ENCODE data around the gene ACY1. TPM values are rescaled to one million over a fixed set of nuclear protein-coding genes. Genes with fewer than 3 reads are reported as not detected.
"Not testable (repeated sequence)": the region's sequence is repeated elsewhere in the genome, so short reads cannot be mapped to it uniquely, and the experiment has no call there.

Gene ACY1
- polyA plus RNA-seq, 2 of the 4 experiments (the other 2 are of a cell fraction), result 20.7 to 21.1 TPM

GRCh38 chr3:51988286-51989146, 5.2 kb downstream of the ACY1 start:
- WGBS (ENCODE audit: missing lambda C conversion rate), result 89% methylated on average over 15 of the region's 15 CpGs
- POLR2A ChIA-PET, result no interaction called here
- FAIRE-seq, result no peak

GRCh38 chr3:51990501-51990971, 7.2 kb downstream of the ACY1 start:
- H3K4me1 ChIP-seq, result peaks cover 40% of the 10 kb centered on the region
- WGBS (ENCODE audit: missing lambda C conversion rate), result 100% methylated on average over 2 of the region's 38 CpGs
- H3K4me3 ChIP-seq; H3K9me3 ChIP-seq; ATAC-seq; FAIRE-seq; DNase-seq (ENCODE audit: low read depth in 1 of 2, low spot score in 1 of 2); H3K4me2 ChIP-seq; H3K27ac ChIP-seq: not testable (repeated sequence)
- ChIA-PET CTCF (interaction anchor here (0.8 to 2.7 kb wide), 2 partner anchors 8 to 16 kb away, joined by 3 to 11 read pairs; no protein-coding TSS in a partner anchor), POLR2A (interaction anchor here (3.4 kb wide), 1 partner anchor 7 kb away, joined by 14 read pairs; the partner anchor contains the start of gene ACY1)

More at GRCh38 chr3:51988286-51989146, 5.2 kb downstream of the ACY1 start:
- DNase-seq (ENCODE audit: low read depth in 1 of 2, low spot score in 1 of 2) (no peak), ATAC-seq (peak; percentile 13 to 15; a peak in 4 of 6 replicates)
- Histone ChIP-seq H3K4me1 (peaks cover 38% of the 10 kb centered on the region), H3K4me3 (no peak overlapping the region), H3K4me2 (no peak overlapping the region), H3K9me3 (no peaks in the 10 kb centered on the region), H3K27ac (no peak overlapping the region)
- no peak for TF ChIP-seq EHF (CRISPR knock-in tag; IDR thresholded peaks at IDR 0.05)
- 0 out of 2 replicates have a peak, but pooled peaks have one; percentile 23 for TF ChIP-seq POLR2AphosphoS2 (conservative IDR thresholded peaks at IDR 0.05; ENCODE audit: low read length)
- CTCF ChIA-PET, result interaction anchor here (1.0 to 4.1 kb wide), 2 partner anchors 14 to 46 kb away, joined by 3 to 19 read pairs; partner anchors contain the start of genes ABHD14A, ABHD14B and PARP3

GRCh38 chr3:51992017-51992682, 8.8 kb downstream of the ACY1 start:
- no peak for DNase-seq (ENCODE audit: low read depth in 1 of 2, low spot score in 1 of 2)
- no peak overlapping the region for H3K4me3 ChIP-seq
- CTCF ChIA-PET, result interaction anchor here (0.6 to 2.7 kb wide), 6 partner anchors 10 to 1609 kb away, joined by 3 to 11 read pairs (median 7); partner anchors contain the start of genes ABHD14B and RRP9
- TF ChIP-seq HOXA7 (CRISPR knock-in tag; IDR thresholded peaks at IDR 0.05), result 0 out of 2 replicates have a peak, but pooled peaks have one; percentile 50
- TF ChIP-seq RFX5 (IDR thresholded peaks at IDR 0.05), result no peak
- TF ChIP-seq POLR2AphosphoS2 (conservative IDR thresholded peaks at IDR 0.05; ENCODE audit: low read length), result peak; percentile 90; the same call in 1 of the 2 replicates
- H3K4me2 ChIP-seq, result peak overlapping the region; percentile 38; the same call in 2 of the 3 replicates
- 100% methylated on average over 3 of the region's 3 CpGs for WGBS (ENCODE audit: missing lambda C conversion rate)
- ATAC-seq, result no peak
- POLR2A ChIA-PET, result interaction anchor here (1.1 to 3.4 kb wide), 2 partner anchors 9 to 49 kb away, joined by 3 to 14 read pairs; partner anchors contain the start of gene ACY1
- H3K9me3 ChIP-seq, result no peaks in the 10 kb centered on the region
- H3K4me1 ChIP-seq, result peaks cover 27% of the 10 kb centered on the region; the same call in 2 of the 3 replicates
- H3K27ac ChIP-seq, result 0 out of 6 replicates have a peak overlapping the region, but pooled peaks of 1 of the 2 experiments have one; percentile 14
- no peak for FAIRE-seq

GRCh38 chr3:51993657-51994056, 10.3 kb downstream of the ACY1 start:
- no CpG with 5 or more reads among the region's 13 CpGs for WGBS (ENCODE audit: missing lambda C conversion rate)
- not testable (repeated sequence) for ATAC-seq; H3K4me3 ChIP-seq; DNase-seq (ENCODE audit: low read depth in 1 of 2, low spot score in 1 of 2); H3K9me3 ChIP-seq; FAIRE-seq
- POLR2A ChIA-PET, result interaction anchor here (3.4 kb wide), 1 partner anchor 11 kb away, joined by 14 read pairs; the partner anchor contains the start of gene ACY1
- CTCF ChIA-PET, result interaction anchor here (1.4 to 2.7 kb wide), 2 partner anchors 11 to 52 kb away, joined by 3 to 13 read pairs; partner anchors contain the start of gene RRP9
- Histone ChIP-seq H3K27ac (peak overlapping the region in 1 of 2 experiments; percentile 40; a peak in 1 of 6 replicates), H3K4me1 (peaks cover 31% of the 10 kb centered on the region; the same call in 2 of the 3 replicates), H3K4me2 (peak overlapping the region; percentile 98)

- ATAC-seq (no peak), DNase-seq (ENCODE audit: low read depth in 1 of 2, low spot score in 1 of 2) (no peak), FAIRE-seq (no peak)
- Histone ChIP-seq H3K4me1 (peaks cover 31% of the 10 kb centered on the region; the same call in 2 of the 3 replicates), H3K4me3 (peak overlapping the region; percentile 90), H3K9me3 (no peaks in the 10 kb centered on the region), H3K4me2 (peak overlapping the region; percentile 98), H3K27ac (peak overlapping the region; percentile 92 to 97)
- WGBS (ENCODE audit: missing lambda C conversion rate), result 93% methylated on average over 1 of the region's 2 CpGs
- POLR2A ChIA-PET, result no interaction called here
- CTCF ChIA-PET, result interaction anchor here (0.8 to 2.7 kb wide), 5 partner anchors 12 to 156 kb away, joined by 3 to 13 read pairs (median 3); partner anchors contain the start of genes ABHD14B, PARP3 and RRP9
- no peak for TF ChIP-seq CHD4 (IDR thresholded peaks at IDR 0.05; ENCODE audit: borderline replicate concordance)
- no peak for TF ChIP-seq ELK1 (IDR thresholded peaks at IDR 0.05; ENCODE audit: low read depth, low read length)
- no peak for TF ChIP-seq USF2 (IDR thresholded peaks at IDR 0.05)
- no peak for TF ChIP-seq ZSCAN20 (CRISPR knock-in tag; IDR thresholded peaks at IDR 0.05)
- no peak for TF ChIP-seq HOXB13 (CRISPR knock-in tag; IDR thresholded peaks at IDR 0.05; ENCODE audit: low read depth)
- no peak for TF ChIP-seq HDAC2 (IDR thresholded peaks at IDR 0.05)
- TF ChIP-seq HOXA7 (CRISPR knock-in tag; IDR thresholded peaks at IDR 0.05), result no peak
- TF ChIP-seq RARB (CRISPR knock-in tag; IDR thresholded peaks at IDR 0.05), result no peak
- no peak for TF ChIP-seq ZNF302 (CRISPR knock-in tag; IDR thresholded peaks at IDR 0.05)
- TF ChIP-seq NR3C1 (IDR thresholded peaks at IDR 0.05), result no peak
- no peak for TF ChIP-seq CBX8 (IDR thresholded peaks at IDR 0.05)
- TF ChIP-seq RCOR1 (IDR thresholded peaks at IDR 0.05; ENCODE audit: low read depth, low read length), result no peak
- TF ChIP-seq BCL3 (IDR thresholded peaks at IDR 0.05), result no peak
- TF ChIP-seq EP300 (IDR thresholded peaks at IDR 0.05), result no peak
- no peak for TF ChIP-seq E2F6 (IDR thresholded peaks at IDR 0.05; ENCODE audit: borderline replicate concordance, low read depth)
These were observed 11.2 kb downstream of the ACY1 start for GRCh38 chr3:51994530-51994929.

Data from A549 (cell line).